GM18907 (cell line): ENCODE results near the gene STX10.

Source experiments
- ATAC-seq: cut with Tn5 transposase; IDR thresholded peaks from one replicate; pipeline ENCODE4 v1.9.1; 2021; ENCODE audit warnings: mild to moderate bottlenecking, moderate library complexity; ENCODE audit not compliant: unreplicated experiment

Gene STX10

DNA sequence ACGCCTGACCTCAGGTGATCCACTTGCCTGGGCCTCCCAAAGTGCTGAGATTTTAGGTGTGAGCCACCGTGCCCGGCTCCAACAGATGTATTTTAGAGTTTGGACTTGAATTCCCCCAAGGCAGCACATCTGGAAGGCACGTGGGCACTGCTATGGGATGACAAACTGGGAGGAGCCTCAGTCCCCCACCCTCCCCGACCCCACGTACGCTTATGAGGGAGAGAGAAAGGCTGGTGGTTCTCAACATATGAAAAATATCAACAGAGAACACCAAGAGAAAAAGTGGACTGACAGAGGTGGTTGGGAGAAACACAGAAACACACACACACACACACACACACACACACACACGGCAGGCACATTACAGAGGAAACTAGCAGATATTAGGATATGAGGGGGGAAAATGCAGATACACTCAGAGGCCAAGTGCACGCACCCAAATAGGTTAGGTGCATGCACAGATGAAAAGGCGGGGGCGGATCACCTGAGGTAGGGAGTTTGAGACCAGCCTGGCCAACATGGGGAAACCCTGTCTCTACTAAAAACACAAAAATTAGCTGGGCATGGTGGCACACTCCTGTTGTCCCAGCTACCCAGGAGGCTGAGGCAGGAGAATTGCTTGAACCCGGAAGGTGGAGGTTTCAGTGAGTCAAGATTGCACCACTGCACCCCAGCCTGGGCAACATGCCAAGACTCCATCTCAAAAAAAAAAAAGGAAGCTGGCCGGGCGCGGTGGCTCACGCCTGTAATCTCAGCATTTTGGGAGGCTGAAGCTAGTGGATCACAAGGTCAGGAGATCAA, 3.2 kb downstream of the STX10 start:
- ATAC-seq: no peak

- no peak for ATAC-seq
These were observed 10.4 kb downstream of the STX10 start for GRCh38 chr19:13139633-13140311.

DNA sequence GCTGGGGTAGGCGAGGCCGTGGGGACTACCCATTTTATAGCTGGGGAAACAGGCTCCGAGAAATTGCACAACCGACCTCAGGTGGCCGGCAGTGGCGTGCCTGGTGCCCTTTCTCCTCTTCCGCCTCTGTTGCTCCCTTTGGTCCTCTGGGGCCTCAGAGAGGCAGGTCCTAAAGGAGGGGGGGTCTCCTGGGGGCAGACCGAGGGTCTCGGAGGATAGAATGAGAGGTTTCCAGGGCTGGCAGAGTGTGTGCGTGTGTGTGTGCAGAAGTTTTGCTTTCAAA, 11.3 kb downstream of the STX10 start:
- ATAC-seq: no peak

DNA sequence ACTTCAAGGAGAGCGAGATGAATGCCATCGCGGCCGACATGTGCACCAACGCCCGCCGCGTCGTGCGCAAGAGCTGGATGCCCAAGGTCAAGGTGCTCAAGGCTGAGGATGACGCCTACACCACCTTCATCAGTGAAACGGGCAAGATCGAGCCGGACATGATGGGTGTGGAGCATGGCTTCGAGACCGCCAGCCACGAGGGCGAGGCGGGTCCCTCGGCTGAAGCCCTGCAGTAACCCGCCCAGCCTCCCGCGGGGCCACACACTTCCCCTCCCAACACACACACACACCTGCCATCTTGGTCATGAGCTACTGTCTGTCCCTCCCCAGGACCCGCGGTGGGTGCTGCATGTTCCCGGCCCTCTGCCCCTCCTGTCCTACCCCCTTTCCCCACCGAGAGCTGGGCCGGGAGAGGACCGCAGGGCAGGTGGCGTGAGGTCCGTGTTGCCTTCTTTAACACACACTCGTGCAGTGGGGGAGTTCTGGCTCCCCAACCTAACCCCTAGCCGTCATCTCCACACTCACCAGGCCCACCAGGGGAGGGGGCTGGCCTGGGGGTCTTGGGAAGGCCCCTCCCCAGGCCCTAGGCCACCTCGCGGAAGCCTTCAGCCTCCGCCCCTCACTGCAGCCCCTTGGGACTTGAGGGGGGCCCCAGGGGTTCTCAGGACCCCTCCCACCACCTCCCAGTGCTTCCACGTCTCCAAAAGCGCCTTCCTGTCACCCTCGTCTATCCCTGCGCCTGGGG, 11.8 kb downstream of the STX10 start:
- ATAC-seq: no peak

- ATAC-seq: no peak
These were observed 12.8 kb downstream of the STX10 start for GRCh38 chr19:13137290-13137794.

GRCh38 chr19:13135068-13136062, 14.8 kb downstream of the STX10 start:
- ATAC-seq: no peak

DNA sequence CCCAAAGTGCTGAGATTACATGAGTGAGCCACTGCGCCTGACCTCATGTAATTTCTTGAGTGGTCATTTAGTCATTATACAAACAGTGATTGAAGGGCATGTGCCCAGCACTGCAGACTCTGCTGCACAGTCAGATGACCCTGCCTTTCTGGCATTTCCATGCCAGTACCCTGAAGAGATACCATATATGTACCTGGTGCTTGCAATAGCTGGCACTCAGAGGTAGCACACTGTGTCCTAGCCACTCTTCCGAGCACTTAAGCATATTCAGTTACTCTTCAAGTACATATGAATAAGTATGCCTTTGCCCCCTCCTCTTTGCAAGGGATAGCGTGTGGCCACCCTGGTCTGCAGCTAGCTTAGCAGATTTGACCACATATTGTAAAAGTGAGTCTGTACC, 15.5 kb downstream of the STX10 start:
- no peak for ATAC-seq

DNA sequence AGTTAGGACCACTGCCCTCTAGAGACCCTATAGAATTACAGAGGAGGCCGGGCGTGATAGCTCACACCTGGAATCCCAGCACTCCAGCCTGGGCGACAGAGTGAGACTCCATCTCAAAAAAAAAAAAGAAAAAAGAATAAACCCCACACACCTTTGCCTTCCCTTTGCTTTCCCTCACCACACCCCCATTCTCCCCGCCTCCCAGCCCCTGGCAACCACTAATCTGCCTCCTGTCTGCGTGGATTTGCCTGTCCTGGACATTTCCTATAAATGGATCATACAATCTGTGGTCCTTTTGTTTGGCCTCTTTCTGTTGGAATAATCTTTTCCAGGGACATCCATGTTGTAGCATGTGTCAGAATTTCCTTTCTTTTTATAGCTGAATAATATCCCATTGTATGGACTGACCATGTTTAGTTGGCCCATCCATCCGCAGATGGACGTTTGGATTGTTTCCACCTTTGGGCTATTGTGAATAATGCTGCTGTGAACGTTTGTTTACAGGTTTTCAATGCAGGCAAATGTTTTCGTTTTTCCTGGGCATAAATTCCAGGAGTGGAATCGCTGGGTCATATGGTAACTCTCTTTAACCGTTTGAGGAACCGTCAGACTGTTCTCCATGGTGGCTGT, 16.8 kb downstream of the STX10 start:
- no peak for ATAC-seq

GRCh38 chr19:13132471-13133180, 17.5 kb downstream of the STX10 start:
- no peak for ATAC-seq

- no peak for ATAC-seq
These were observed 19.2 kb downstream of the STX10 start for GRCh38 chr19:13130886-13131490.

DNA sequence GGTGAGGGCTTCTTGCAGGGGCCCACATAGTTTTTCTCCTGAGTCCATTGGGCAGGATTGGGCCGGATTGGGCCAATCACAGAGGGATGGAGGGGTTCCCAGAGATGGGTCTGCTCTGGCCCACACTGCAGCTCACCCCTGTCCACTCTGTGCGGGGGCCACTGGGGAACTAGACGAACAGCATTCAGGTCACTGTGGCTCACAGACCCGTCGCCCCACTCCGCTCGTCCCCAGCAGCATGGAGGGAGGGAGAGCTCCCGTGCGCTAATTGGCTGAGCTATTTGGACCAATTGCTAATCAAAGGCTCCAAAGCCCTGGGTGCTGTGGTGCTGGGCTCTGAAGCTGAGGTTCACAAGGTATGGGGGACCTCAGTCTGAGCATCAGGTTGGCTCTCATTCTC, 20.8 kb downstream of the STX10 start:
- ATAC-seq: no peak

DNA sequence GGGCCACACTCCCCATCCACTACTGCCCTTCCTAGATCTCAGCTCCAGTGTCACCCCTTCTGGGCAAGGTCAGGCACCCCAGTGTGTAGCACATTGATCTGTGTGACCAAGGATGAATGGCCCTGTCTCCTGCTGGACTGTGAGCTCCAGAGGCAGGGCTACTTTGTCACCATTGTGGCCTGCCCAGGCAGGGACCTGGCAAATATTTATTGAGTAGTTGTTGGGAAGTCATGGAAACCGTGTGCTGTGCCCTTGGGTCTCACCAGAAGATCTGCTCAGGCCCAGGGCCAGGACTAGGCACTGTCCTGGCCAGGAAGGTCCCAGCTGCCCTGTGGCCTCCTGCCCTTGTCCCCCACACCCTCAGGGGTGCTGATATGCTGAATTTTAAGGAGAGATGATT, 21.6 kb downstream of the STX10 start:
- ATAC-seq: no peak

GRCh38 chr19:13127811-13128575, 22.2 kb downstream of the STX10 start:
- ATAC-seq: no peak

DNA sequence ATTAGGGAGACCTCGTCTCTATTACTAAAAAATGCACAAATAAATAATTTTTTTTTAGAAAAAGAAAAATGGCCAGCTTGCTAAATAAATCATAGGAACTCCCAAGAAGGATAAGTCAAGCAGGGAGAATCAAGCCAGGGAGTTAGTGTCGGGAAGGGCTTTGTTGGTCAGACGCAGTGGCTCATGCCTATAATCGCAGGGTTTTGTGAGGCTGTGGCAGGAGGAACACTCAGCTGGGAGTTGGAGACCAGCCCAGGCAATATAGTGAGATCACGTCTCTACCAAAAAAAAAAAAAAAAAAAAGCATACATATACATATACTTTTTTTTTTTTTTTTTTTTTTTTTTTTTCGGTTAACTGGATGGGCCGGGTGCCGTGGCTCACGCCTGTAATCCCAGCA, 23.1 kb downstream of the STX10 start:
- ATAC-seq: no peak

GRCh38 chr19:13122980-13123957, 26.9 kb downstream of the STX10 start:
- no peak for ATAC-seq

DNA sequence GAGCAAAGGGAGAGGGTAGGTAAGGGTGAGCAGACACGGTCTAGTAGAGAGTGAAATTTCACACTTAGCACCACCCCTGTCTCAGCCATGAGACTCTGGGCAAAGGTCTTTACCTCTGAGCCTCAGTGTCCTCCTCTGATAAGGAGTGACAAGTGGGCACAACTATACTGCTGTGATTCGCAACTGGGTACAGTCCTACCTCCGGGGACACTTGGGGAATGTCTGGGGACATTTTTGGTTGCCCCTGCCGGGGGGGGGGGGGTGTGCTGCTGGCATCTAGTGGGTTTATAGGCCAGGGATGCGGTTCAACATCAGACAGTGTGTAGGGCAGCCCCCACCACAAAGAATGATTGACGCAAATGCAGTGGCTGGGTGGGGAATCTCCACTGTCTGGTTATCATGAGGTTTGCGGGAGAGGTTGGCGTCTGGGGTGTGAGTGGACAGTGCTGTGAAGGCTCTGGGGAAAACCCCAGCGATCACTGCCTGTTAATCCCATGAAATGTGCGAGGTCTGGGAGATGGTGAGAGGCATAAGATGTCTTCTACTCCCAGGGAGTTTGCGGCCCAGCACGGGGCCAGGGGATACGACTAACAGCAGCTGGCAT, 27.8 kb downstream of the STX10 start:
- ATAC-seq: no peak
